H1 (cell line): ENCODE data around the gene RCAN2. TPM values are rescaled to one million over a fixed set of nuclear protein-coding genes. Genes with fewer than 3 reads are reported as not detected.

Experiments
- CTCF ChIA-PET: fragments of 300-600 bp; sonication (Branson Sonifier 250); formaldehyde crosslinking; loops from one replicate; lab custom pipeline; 2021; ENCODE audit not compliant: partially characterized antibody; lab: Charles Lee
- POLR2A ChIA-PET: fragments of 300-600 bp; sonication (Branson Sonifier 250); formaldehyde crosslinking; loops from one replicate; lab custom pipeline; 2021; ENCODE audit warnings: inconsistent platforms; ENCODE audit not compliant: partially characterized antibody; lab: Charles Lee
- DNase-seq, 2 experiments: peaks; one replicate each; pipeline versions ENCODE4 v3.0.0 to v3.0.0-alpha.2; 2010 to 2022; ENCODE audit warnings: low spot score in 2 of 2, low read depth in 1 of 2, mixed read lengths in 1 of 2
- FAIRE-seq: peaks from 2 replicates; lab custom pipeline; 2011; peaks lifted over from hg19 to GRCh38; lab: Jason Lieb, UNC
- H2AFZ ChIP-seq: 2 replicates; pipeline ENCODE4 v1.8.1; 2012; ENCODE audit warnings: low read length, inconsistent platforms
- H2AK5ac ChIP-seq: 2 replicates; pipeline ENCODE4 v1.6.1; 2013; ENCODE audit warnings: low read depth, low read length
- H2BK120ac ChIP-seq: replicated peaks from 2 replicates; pipeline ENCODE3; 2013; ENCODE audit warnings: low read depth, low read length, inconsistent platforms
- H2BK12ac ChIP-seq: 2 replicates; pipeline ENCODE4 v1.6.1; 2013; ENCODE audit warnings: low read depth, low read length
- H2BK15ac ChIP-seq: 2 replicates; pipeline ENCODE4 v1.6.1; 2013; ENCODE audit warnings: low read length
- H2BK20ac ChIP-seq: 2 replicates; pipeline ENCODE4 v1.6.1; 2013; ENCODE audit warnings: low read length
- H2BK5ac ChIP-seq: 2 replicates; pipeline ENCODE4 v1.6.1; 2013; ENCODE audit warnings: low read depth, low read length
- H3K14ac ChIP-seq: 2 replicates; pipeline ENCODE4 v1.6.1; 2013; ENCODE audit warnings: inconsistent platforms; ENCODE audit not compliant: insufficient read length
- H3K18ac ChIP-seq: 2 replicates; pipeline ENCODE4 v1.6.1; 2013; ENCODE audit warnings: low read length; ENCODE audit errors: extremely low read depth
- H3K23ac ChIP-seq: 2 replicates; pipeline ENCODE4 v1.6.1; 2013; ENCODE audit warnings: inconsistent platforms; ENCODE audit not compliant: insufficient read length
- H3K23me2 ChIP-seq: 2 replicates; pipeline ENCODE4 v1.6.1; 2013; ENCODE audit warnings: low read depth, low read length
- H3K27ac ChIP-seq: 2 replicates; pipeline ENCODE4 v1.6.1; 2011; ENCODE audit warnings: low read depth, low read length, inconsistent platforms
- H3K27me3 ChIP-seq, 4 experiments: replicated peaks in 1 of 4; 1 replicate in 1 of 4; 2 replicates in 3 of 4; pipeline versions ENCODE4 v1.6.1 to v1.8.1; 2011 to 2013; ENCODE audit warnings: low read length in 3 of 4, mild to moderate bottlenecking in 3 of 4, inconsistent platforms in 2 of 4, mixed read lengths in 2 of 4, moderate library complexity in 1 of 4; ENCODE audit not compliant: control insufficient read depth in 3 of 4, insufficient read depth in 3 of 4; ENCODE audit errors: extremely low read depth in 1 of 4
- H3K36me3 ChIP-seq, 4 experiments: 2 replicates each; pipeline versions ENCODE4 v1.6.1 to v1.8.1; 2011 to 2013; ENCODE audit warnings: mild to moderate bottlenecking in 4 of 4, low read length in 3 of 4, moderate library complexity in 2 of 4, control low read depth in 1 of 4, inconsistent platforms in 1 of 4; ENCODE audit not compliant: insufficient read depth in 4 of 4, control insufficient read depth in 2 of 4
- H3K4ac ChIP-seq: replicated peaks from 2 replicates; pipeline ENCODE3; 2013; ENCODE audit warnings: low read length, low read depth, mixed read lengths, inconsistent platforms; ENCODE audit not compliant: insufficient read length
- H3K4me1 ChIP-seq, 4 experiments: replicated peaks in 1 of 4; 1 replicate in 1 of 4; 2 replicates in 3 of 4; pipeline versions ENCODE4 v1.6.1 to v1.8.1; 2011 to 2013; ENCODE audit warnings: low read length in 3 of 4, inconsistent platforms in 2 of 4, mixed read lengths in 1 of 4; ENCODE audit not compliant: insufficient read depth in 4 of 4, control insufficient read depth in 3 of 4
- H3K4me2 ChIP-seq, 2 experiments: 2 replicates each; pipeline versions ENCODE4 v1.6.1 to v1.8.1; 2011 to 2013; ENCODE audit warnings: low read depth in 2 of 2, low read length in 2 of 2, control low read depth in 1 of 2, inconsistent platforms in 1 of 2, mild to moderate bottlenecking in 1 of 2; ENCODE audit not compliant: insufficient read depth in 1 of 2
- H3K4me3 ChIP-seq, 4 experiments: fragments of 200-600, 300-600 bp in 1 of 4; sonication (generic), shearing (Covaris generic), sonication (Bioruptor Twin) in 1 of 4; 2 replicates each; pipeline versions ENCODE4 v1.5.1 to v1.8.1; 2011 to 2016; ENCODE audit warnings: low read length in 4 of 4, low read depth in 3 of 4, control low read depth in 2 of 4, inconsistent platforms in 2 of 4, mild to moderate bottlenecking in 2 of 4, mixed read lengths in 1 of 4, moderate library complexity in 1 of 4; ENCODE audit not compliant: insufficient read depth in 2 of 4; ENCODE audit errors: extremely low read depth in 1 of 4
- H3K56ac ChIP-seq: replicated peaks from 2 replicates; pipeline ENCODE3; 2013; ENCODE audit warnings: low read depth, mild to moderate bottlenecking, mixed read lengths, low read length, inconsistent platforms; ENCODE audit not compliant: insufficient read length
- H3K79me1 ChIP-seq: 2 replicates; pipeline ENCODE4 v1.6.1; 2013; ENCODE audit warnings: low read depth, low read length, control low read depth
- H3K79me2 ChIP-seq, 2 experiments: 2 replicates each; pipeline versions ENCODE4 v1.6.1 to v1.8.1; 2012 to 2013; ENCODE audit warnings: low read length in 2 of 2, mild to moderate bottlenecking in 2 of 2, inconsistent platforms in 1 of 2; ENCODE audit not compliant: insufficient read depth in 2 of 2, control insufficient read depth in 1 of 2
- H3K9ac ChIP-seq, 4 experiments: replicated peaks in 1 of 4; 1 replicate in 1 of 4; 2 replicates in 3 of 4; pipeline versions ENCODE4 v1.6.1 to v1.8.1; 2011 to 2013; ENCODE audit warnings: low read depth in 3 of 4, low read length in 3 of 4, control low read depth in 2 of 4, mild to moderate bottlenecking in 2 of 4, moderate library complexity in 2 of 4, inconsistent platforms in 1 of 4; ENCODE audit errors: extremely low read depth in 1 of 4
- H3K9me3 ChIP-seq, 2 experiments: 2 replicates each; pipeline versions ENCODE4 v1.6.1 to v1.8.1; 2012 to 2013; ENCODE audit warnings: mild to moderate bottlenecking in 2 of 2, moderate library complexity in 2 of 2, control low read depth in 1 of 2, inconsistent platforms in 1 of 2, low read depth in 1 of 2, low read length in 1 of 2, mixed read lengths in 1 of 2; ENCODE audit not compliant: insufficient read depth in 2 of 2
- H4K20me1 ChIP-seq, 2 experiments: replicated peaks in 1 of 2; 2 replicates each; pipeline versions ENCODE3 to v1.8.1; 2011 to 2013; ENCODE audit warnings: inconsistent platforms in 2 of 2, low read length in 2 of 2, mild to moderate bottlenecking in 1 of 2; ENCODE audit not compliant: insufficient read depth in 2 of 2, control insufficient read depth in 1 of 2
- H4K5ac ChIP-seq: 2 replicates; pipeline ENCODE4 v1.6.1; 2013; ENCODE audit warnings: low read length, low read depth, mixed read lengths, inconsistent platforms; ENCODE audit not compliant: insufficient read length
- H4K8ac ChIP-seq: 2 replicates; pipeline ENCODE4 v1.8.0; 2013; ENCODE audit warnings: mild to moderate bottlenecking, moderate library complexity, low read length, inconsistent platforms; ENCODE audit not compliant: insufficient read depth; ENCODE audit errors: extremely low read depth
- H4K91ac ChIP-seq: replicated peaks from 2 replicates; pipeline ENCODE3; 2013; ENCODE audit warnings: low read length, mixed read lengths, inconsistent platforms; ENCODE audit not compliant: insufficient read length
- FOSL1 ChIP-seq: IDR thresholded peaks from 2 replicates; pipeline ENCODE4 v1.6.1; 2011; ENCODE audit warnings: mild to moderate bottlenecking, low read depth, low read length, moderate library complexity; ENCODE audit not compliant: insufficient read depth
- POLR2AphosphoS5 ChIP-seq: IDR thresholded peaks from 2 replicates; pipeline ENCODE4 v1.6.1; 2011; ENCODE audit warnings: low read depth, low read length
- SAP30 ChIP-seq: fragments of 300-600 bp; sonication (generic); IDR thresholded peaks from 2 replicates; pipeline ENCODE4 v1.7.1; 2012; ENCODE audit warnings: low read length, moderate library complexity, mild to moderate bottlenecking, inconsistent platforms; ENCODE audit not compliant: insufficient read depth, insufficient replicate concordance
- WGBS, 2 experiments: shearing (Covaris generic) in 1 of 2; methylation state at CpG; one replicate each; pipeline versions ENCODE4 v1.1.6 to v1.1.7; 2013 to 2015; ENCODE audit warnings: low lambda C conversion rate in 2 of 2, mixed read lengths in 2 of 2, inconsistent platforms in 1 of 2, low coverage in 1 of 2, missing lambda C conversion rate in 1 of 2; ENCODE audit not compliant: insufficient replicate concordance in 2 of 2, insufficient coverage in 1 of 2, insufficient read length in 1 of 2; ENCODE audit errors: extremely low coverage in 1 of 2, missing lambda C conversion rate in 1 of 2; 5-methylcytosine and 5-hydroxymethylcytosine counted together
- polyA plus RNA-seq, 7 experiments: library from polyadenylated mRNA; depleted of rRNA in 3 of 7; stranded (reverse) in 5 of 7; unstranded in 2 of 7; fragments of >200 nt in 5 of 7; fragments of 200-250 nt in 2 of 7; gene quantifications; 1 replicate in 5 of 7; 2 replicates in 1 of 7; 4 replicates in 1 of 7; pipeline versions ENCODE4 v1.2.1 to v1.2.3, GENCODE V29; 2011 to 2013; ENCODE audit warnings: missing spikeins in 2 of 7, mixed read lengths in 2 of 7
- total RNA-seq: library from RNA; stranded (reverse); fragmentation: NEBNext Ultra II Directional; extraction: Animal tissue kit (Norgen Biotek cat#: 25700); gene quantifications from 2 replicates; pipeline ENCODE4 v1.2.1, GENCODE V29; 2021
- TF ChIP-seq, protein P1 (sequence below): IDR thresholded peaks from 2 replicates; pipeline ENCODE4 v1.6.1; 2011; ENCODE audit warnings: low read depth, mild to moderate bottlenecking, low read length; ENCODE audit not compliant: insufficient read depth

RCAN2 gene
- total and polyA plus RNA-seq, 2 of the 8 experiments (the other 6 are each of a cell fraction or from before 2014, with no cell fraction given), result 5.0 to 8.5 TPM

DNA sequence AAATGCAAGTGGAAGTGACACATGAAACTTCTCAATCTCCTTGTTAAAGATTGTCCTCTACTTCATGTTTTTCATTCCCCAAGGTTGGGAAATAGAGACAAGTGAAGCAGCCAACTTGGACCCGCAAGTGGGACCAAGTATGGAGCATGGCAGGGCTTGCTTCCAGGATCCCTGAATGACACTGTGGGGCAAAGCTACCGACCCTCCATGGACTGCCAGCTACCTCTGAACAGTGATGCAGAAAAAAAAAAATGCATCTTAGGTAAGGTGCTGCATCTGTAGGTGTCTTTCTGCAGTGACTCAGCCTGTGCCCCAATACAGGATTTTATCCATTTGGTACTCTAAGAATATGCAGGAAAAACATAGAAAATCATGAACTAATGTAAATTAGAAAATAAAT lies 201.4 kb downstream of the RCAN2 start:
- 93% methylated on average over 2 of the region's 2 CpGs; no CpG with 5 or more reads in 1 of the 2 experiments for WGBS, 2 experiments
- Histone ChIP-seq H3K79me2 (no peaks in the 10 kb centered on the region), H3K4me3 (no peak overlapping the region), H3K4me2 (no peak overlapping the region), H3K79me1 (no peaks in the 10 kb centered on the region), H3K23ac (no peak overlapping the region), H4K91ac (no peak overlapping the region), H3K27me3 (no peaks in the 10 kb centered on the region), H2BK20ac (no peak overlapping the region), H3K27ac (no peak overlapping the region), H3K23me2 (no peaks in the 10 kb centered on the region)
- CTCF ChIA-PET, result no interaction called here
- TF ChIP-seq, protein P1, sequence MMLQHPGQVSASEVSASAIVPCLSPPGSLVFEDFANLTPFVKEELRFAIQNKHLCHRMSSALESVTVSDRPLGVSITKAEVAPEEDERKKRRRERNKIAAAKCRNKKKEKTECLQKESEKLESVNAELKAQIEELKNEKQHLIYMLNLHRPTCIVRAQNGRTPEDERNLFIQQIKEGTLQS, result no peak
- no peak for TF ChIP-seq POLR2AphosphoS5
- TF ChIP-seq FOSL1, result no peak
- no peak for TF ChIP-seq SAP30
- TF ChIP-seq, all 59 proteins: peak for 0
- H2AK5ac ChIP-seq, result no peak overlapping the region
- no peak overlapping the region for H3K18ac ChIP-seq
- no peaks in the 10 kb centered on the region for H3K36me3 ChIP-seq
- H3K4me1 ChIP-seq, result no peaks in the 10 kb centered on the region; a peak in 2 of 7 replicates
- no peak overlapping the region for H3K56ac ChIP-seq
- no peak overlapping the region for H2AFZ ChIP-seq
- no peak overlapping the region for H4K5ac ChIP-seq
- no peaks in the 10 kb centered on the region for H3K9me3 ChIP-seq
- FAIRE-seq (no peak), DNase-seq (no peak)
- no peak overlapping the region for H2BK5ac ChIP-seq
- no peak overlapping the region for H2BK15ac ChIP-seq
- H2BK120ac ChIP-seq, result no peak overlapping the region
- H3K9ac ChIP-seq, result no peak overlapping the region
- no peak overlapping the region for H3K4ac ChIP-seq
- POLR2A ChIA-PET, result no interaction called here
- no peak overlapping the region for H3K14ac ChIP-seq
- no peak overlapping the region for H4K8ac ChIP-seq
- H2BK12ac ChIP-seq, result no peak overlapping the region
- no peaks in the 10 kb centered on the region for H4K20me1 ChIP-seq
